OCI-LY1 (cell line): Measurements from ENCODE around the gene NTPCR.

Experiments used
- H2AFZ ChIP-seq: fragments of 200-600 bp; sonication (generic), shearing (Covaris generic); 2 replicates; pipeline ENCODE4 v1.6.0; 2014; ENCODE audit warnings: antibody characterized with exemption, mild to moderate bottlenecking, low read length
- H3F3A ChIP-seq: fragments of 200-600 bp; sonication (generic), shearing (Covaris generic); 2 replicates; pipeline ENCODE4 v1.6.0; 2014; ENCODE audit warnings: mild to moderate bottlenecking, antibody characterized with exemption, low read length, moderate library complexity; ENCODE audit not compliant: insufficient read depth
- H3K27ac ChIP-seq: fragments of 200-600 bp; sonication (generic); 2 replicates; pipeline ENCODE4 v1.5.1; 2014; ENCODE audit warnings: low read length, mixed run types, mild to moderate bottlenecking, low read depth; ENCODE audit not compliant: poor library complexity, severe bottlenecking
- H3K27me3 ChIP-seq: fragments of 200-600 bp; sonication (generic); 2 replicates; pipeline ENCODE4 v1.6.0; 2014; ENCODE audit warnings: antibody characterized with exemption, mild to moderate bottlenecking, low read length, moderate library complexity; ENCODE audit not compliant: insufficient read depth
- H3K36me3 ChIP-seq: fragments of 200-600 bp; sonication (generic); 2 replicates; pipeline ENCODE4 v1.6.1; 2014; ENCODE audit warnings: mild to moderate bottlenecking, antibody characterized with exemption, low read length, moderate library complexity, mixed read lengths; ENCODE audit not compliant: insufficient read depth
- H3K4me1 ChIP-seq: fragments of 200-600 bp; sonication (generic); 2 replicates; pipeline ENCODE4 v1.5.1; 2014; ENCODE audit warnings: mild to moderate bottlenecking, low read length, moderate library complexity; ENCODE audit not compliant: insufficient read depth, severe bottlenecking
- H3K4me2 ChIP-seq: fragments of 200-600 bp; sonication (generic), shearing (Covaris generic); 2 replicates; pipeline ENCODE4 v1.6.1; 2014; ENCODE audit warnings: low read length
- H3K4me3 ChIP-seq: fragments of 200-600 bp; sonication (generic); 2 replicates; pipeline ENCODE4 v1.5.1; 2014; ENCODE audit warnings: low read length, low read depth, mild to moderate bottlenecking, mixed read lengths; ENCODE audit not compliant: poor library complexity, severe bottlenecking
- H3K79me2 ChIP-seq: fragments of 200-600 bp; shearing (Covaris generic); 2 replicates; pipeline ENCODE4 v1.6.1; 2016; ENCODE audit warnings: mixed run types, low read length, mixed read lengths; ENCODE audit not compliant: insufficient read depth
- H3K9ac ChIP-seq: fragments of 200-600 bp; sonication (generic), shearing (Covaris generic); 2 replicates; pipeline ENCODE4 v1.6.1; 2014; ENCODE audit warnings: mild to moderate bottlenecking, low read length, mixed read lengths
- H3K9me2 ChIP-seq: fragments of 200-600 bp; sonication (generic), shearing (Covaris generic); 2 replicates; pipeline ENCODE4 v1.6.1; 2014; ENCODE audit warnings: low read depth, mild to moderate bottlenecking, low read length, mixed read lengths
- H3K9me3 ChIP-seq: fragments of 200-600 bp; shearing (Covaris generic); 2 replicates; pipeline ENCODE4 v1.6.1; 2014; ENCODE audit warnings: low read length, mixed read lengths
- H4K20me1 ChIP-seq: fragments of 200-600 bp; sonication (generic), shearing (Covaris generic); 2 replicates; pipeline ENCODE4 v1.6.0; 2016; ENCODE audit warnings: mild to moderate bottlenecking, low read length; ENCODE audit not compliant: insufficient read depth
- CTCF ChIP-seq: fragments of 200-600 bp; sonication (generic), shearing (Covaris generic); IDR thresholded peaks from 2 replicates; pipeline ENCODE4 v1.5.1; 2017; ENCODE audit warnings: mild to moderate bottlenecking, antibody characterized with exemption, low read length, moderate library complexity, mixed read lengths
- EZH2 ChIP-seq: fragments of 200-600 bp; sonication (generic), shearing (Covaris generic); IDR thresholded peaks from 2 replicates; pipeline ENCODE4 v1.8.0; 2017; ENCODE audit warnings: borderline replicate concordance, mixed run types, mild to moderate bottlenecking, antibody characterized with exemption, low read length, moderate library complexity, mixed read lengths

Gene NTPCR

GRCh38 chr1:232952514-232953499, 2.4 kb downstream of the NTPCR start:
- no peak for TF ChIP-seq EZH2
- peak; percentile 60 for TF ChIP-seq CTCF

GRCh38 chr1:232954594-232955365, 4.4 kb downstream of the NTPCR start:
- Histone ChIP-seq H3K27ac (no peak overlapping the region), H3K9me2 (no peaks in the 10 kb centered on the region), H3K9ac (no peak overlapping the region), H3K4me3 (no peak overlapping the region), H3K79me2 (no peaks in the 10 kb centered on the region), H3K27me3 (no peaks in the 10 kb centered on the region), H3K36me3 (peaks cover 37% of the 10 kb centered on the region), H3K9me3 (peaks cover 6% of the 10 kb centered on the region; the same call in 1 of the 2 replicates), H3F3A (no peaks in the 10 kb centered on the region), H3K4me2 (no peak overlapping the region), H3K4me1 (peaks cover 24% of the 10 kb centered on the region), H4K20me1 (no peaks in the 10 kb centered on the region), H2AFZ (no peak overlapping the region)
- TF ChIP-seq CTCF (no peak), EZH2 (no peak)

More at GRCh38 chr1:232952514-232953499, 2.4 kb downstream of the NTPCR start:
- H3K4me2 ChIP-seq, result peak overlapping the region; percentile 12; the same call in 1 of the 2 replicates
- no peak overlapping the region for H2AFZ ChIP-seq
- H3F3A ChIP-seq, result no peaks in the 10 kb centered on the region
- H3K9me2 ChIP-seq, result no peaks in the 10 kb centered on the region
- no peaks in the 10 kb centered on the region for H4K20me1 ChIP-seq
- H3K79me2 ChIP-seq, result no peaks in the 10 kb centered on the region
- peaks cover 31% of the 10 kb centered on the region for H3K4me1 ChIP-seq
- H3K27ac ChIP-seq, result peak overlapping the region; percentile 41
- peaks cover 18% of the 10 kb centered on the region for H3K36me3 ChIP-seq
- no peak overlapping the region for H3K4me3 ChIP-seq
- no peaks in the 10 kb centered on the region; the same call in 1 of the 2 replicates for H3K9me3 ChIP-seq
- no peak overlapping the region for H3K9ac ChIP-seq
- H3K27me3 ChIP-seq, result no peaks in the 10 kb centered on the region

DNA sequence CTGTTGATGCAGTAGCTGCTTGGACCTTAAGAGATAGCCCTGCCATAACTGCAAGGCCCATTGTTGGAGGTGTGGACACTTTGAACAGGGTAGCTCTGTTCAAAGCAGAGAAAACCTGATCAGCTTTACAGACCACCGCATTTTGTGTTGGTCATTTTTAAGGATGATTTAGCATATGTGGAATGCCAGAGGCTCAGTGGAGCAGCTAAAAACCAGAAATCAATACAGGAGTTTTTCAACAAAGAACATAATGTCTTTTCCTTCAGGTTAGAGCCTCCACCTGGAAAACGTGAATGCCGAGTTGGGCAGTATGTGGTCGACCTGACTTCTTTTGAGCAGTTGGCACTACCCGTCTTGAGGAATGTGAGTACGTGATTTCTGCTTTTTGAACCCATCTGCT, 5.7 kb downstream of the NTPCR start:
- Histone ChIP-seq H2AFZ (no peak overlapping the region), H3K9ac (no peak overlapping the region), H3K4me3 (no peak overlapping the region), H3F3A (no peaks in the 10 kb centered on the region), H4K20me1 (no peaks in the 10 kb centered on the region), H3K27ac (no peak overlapping the region), H3K4me2 (no peak overlapping the region), H3K27me3 (no peaks in the 10 kb centered on the region), H3K9me3 (peaks cover 6% of the 10 kb centered on the region; the same call in 1 of the 2 replicates), H3K9me2 (no peaks in the 10 kb centered on the region), H3K79me2 (no peaks in the 10 kb centered on the region), H3K4me1 (peaks cover 21% of the 10 kb centered on the region), H3K36me3 (peaks cover 37% of the 10 kb centered on the region)
- TF ChIP-seq EZH2, result no peak
- no peak for TF ChIP-seq CTCF
